Sigmoid colon (tissue), 4 donors: ENCODE measurements around the gene FBXO40.

Experiments used
- POLR2A ChIP-seq, 2 donors: fragments of 450-650 bp; IDR thresholded peaks; one replicate each; pipeline ENCODE4 v1.6.1; 2016; ENCODE audit warnings: antibody characterized with exemption in 2 of 2, mild to moderate bottlenecking in 2 of 2, moderate library complexity in 2 of 2
- POLR2AphosphoS5 ChIP-seq, 4 donors: sonication (generic); formaldehyde crosslinking; IDR thresholded peaks; one replicate each; pipeline ENCODE4 v1.6.1; 2017; ENCODE audit warnings: antibody characterized with exemption in 4 of 4
- TF ChIP-seq, protein P1 (sequence below), 4 experiments: fragments of 450-650 bp in 3 of 4; fragments of 200-600 bp in 1 of 4; IDR thresholded peaks; one replicate each; pipeline ENCODE4 v1.5.1; 2016 to 2019; ENCODE audit warnings: antibody characterized with exemption in 4 of 4, mild to moderate bottlenecking in 3 of 4, moderate library complexity in 2 of 4

DNA sequence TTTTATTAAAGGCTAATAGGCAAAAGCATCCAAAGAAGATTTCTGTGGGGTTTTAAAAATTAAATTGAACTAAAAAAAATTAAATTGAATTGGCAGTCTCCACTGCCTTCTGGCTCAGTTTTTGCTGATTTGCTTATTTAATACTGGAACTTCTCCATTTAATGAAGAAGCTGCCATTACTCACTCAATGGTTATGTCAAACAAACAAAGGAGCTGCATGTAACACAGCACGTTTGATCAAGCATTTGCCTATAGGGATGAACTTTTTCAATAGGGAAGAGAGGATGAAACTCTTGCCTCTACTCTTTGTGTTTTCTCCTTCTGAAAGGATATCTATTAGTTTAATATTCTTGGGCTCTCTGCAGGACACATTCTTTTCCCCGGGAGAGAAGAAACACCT, 72.3 kb downstream of the FBXO40 start:
- TF ChIP-seq, protein P1, sequence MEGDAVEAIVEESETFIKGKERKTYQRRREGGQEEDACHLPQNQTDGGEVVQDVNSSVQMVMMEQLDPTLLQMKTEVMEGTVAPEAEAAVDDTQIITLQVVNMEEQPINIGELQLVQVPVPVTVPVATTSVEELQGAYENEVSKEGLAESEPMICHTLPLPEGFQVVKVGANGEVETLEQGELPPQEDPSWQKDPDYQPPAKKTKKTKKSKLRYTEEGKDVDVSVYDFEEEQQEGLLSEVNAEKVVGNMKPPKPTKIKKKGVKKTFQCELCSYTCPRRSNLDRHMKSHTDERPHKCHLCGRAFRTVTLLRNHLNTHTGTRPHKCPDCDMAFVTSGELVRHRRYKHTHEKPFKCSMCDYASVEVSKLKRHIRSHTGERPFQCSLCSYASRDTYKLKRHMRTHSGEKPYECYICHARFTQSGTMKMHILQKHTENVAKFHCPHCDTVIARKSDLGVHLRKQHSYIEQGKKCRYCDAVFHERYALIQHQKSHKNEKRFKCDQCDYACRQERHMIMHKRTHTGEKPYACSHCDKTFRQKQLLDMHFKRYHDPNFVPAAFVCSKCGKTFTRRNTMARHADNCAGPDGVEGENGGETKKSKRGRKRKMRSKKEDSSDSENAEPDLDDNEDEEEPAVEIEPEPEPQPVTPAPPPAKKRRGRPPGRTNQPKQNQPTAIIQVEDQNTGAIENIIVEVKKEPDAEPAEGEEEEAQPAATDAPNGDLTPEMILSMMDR (IDR thresholded peaks at IDR 0.05): no peak
- no peak for TF ChIP-seq POLR2AphosphoS5 (IDR thresholded peaks at IDR 0.05)
- no peak for TF ChIP-seq POLR2A (IDR thresholded peaks at IDR 0.05)
